Cardiac fibroblast (primary cell): ENCODE data around the gene CMTM3.
A peak's percentile ranks its signal among the peaks of the same experiment; 100 is the strongest.
"Not testable (repeated sequence)": the region's sequence is repeated elsewhere in the genome, so short reads cannot be mapped to it uniquely, and the experiment has no call there.

Source experiments
- DNase-seq, 2 donors: peaks; one replicate each; pipeline versions ENCODE4 v3.0.0 to v3.0.0-alpha.2; 2010; ENCODE audit warnings: low read depth in 2 of 2
- H3K4me3 ChIP-seq, 2 donors: replicated peaks in 1 of 2; 1 replicate in 1 of 2; 2 replicates in 1 of 2; pipeline ENCODE4 v1.5.1; 2011; ENCODE audit warnings: low read depth in 2 of 2, low read length in 2 of 2, mild to moderate bottlenecking in 2 of 2, moderate library complexity in 1 of 2
- TF ChIP-seq, protein P1 (sequence below): IDR thresholded peaks from one replicate; pipeline ENCODE4 v1.5.1; 2011; ENCODE audit warnings: low read depth, mild to moderate bottlenecking, low read length, inconsistent platforms

CMTM3 gene

DNA sequence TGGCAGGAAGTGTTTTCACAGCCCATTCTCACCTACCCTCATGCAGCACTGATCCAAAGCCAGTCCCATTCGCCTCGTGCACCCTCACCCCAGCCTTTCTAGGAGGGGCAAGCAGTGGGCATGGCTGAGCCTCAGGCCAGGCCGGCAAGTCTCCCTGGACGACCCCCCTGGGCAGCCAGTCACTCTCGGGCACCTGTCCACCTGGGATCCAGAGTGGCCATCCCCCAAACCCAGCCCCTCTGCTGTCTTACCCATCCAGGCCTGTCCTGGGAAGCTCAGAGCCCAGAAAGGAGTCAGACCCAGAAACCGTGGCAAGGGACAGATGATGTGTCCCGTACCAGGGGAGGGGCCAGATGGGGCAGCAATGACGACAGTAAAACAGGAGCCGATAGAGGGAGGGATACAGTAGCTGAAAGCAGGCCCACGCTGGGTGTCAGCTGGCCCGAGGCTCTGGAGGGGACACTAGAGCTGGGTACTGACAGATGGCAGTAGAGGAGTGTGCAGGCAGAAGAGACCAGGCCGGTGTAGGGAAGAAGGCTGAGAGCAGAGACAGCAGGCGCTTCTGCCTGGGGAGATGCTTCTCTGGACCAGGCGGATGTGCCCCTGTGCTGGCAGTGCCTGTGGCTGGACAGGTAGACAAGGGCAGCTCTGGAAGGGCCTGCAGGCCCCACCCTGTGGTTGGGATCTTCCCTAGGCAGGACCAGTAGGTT, 5.8 kb downstream of the CMTM3 start:
- TF ChIP-seq, protein P1, sequence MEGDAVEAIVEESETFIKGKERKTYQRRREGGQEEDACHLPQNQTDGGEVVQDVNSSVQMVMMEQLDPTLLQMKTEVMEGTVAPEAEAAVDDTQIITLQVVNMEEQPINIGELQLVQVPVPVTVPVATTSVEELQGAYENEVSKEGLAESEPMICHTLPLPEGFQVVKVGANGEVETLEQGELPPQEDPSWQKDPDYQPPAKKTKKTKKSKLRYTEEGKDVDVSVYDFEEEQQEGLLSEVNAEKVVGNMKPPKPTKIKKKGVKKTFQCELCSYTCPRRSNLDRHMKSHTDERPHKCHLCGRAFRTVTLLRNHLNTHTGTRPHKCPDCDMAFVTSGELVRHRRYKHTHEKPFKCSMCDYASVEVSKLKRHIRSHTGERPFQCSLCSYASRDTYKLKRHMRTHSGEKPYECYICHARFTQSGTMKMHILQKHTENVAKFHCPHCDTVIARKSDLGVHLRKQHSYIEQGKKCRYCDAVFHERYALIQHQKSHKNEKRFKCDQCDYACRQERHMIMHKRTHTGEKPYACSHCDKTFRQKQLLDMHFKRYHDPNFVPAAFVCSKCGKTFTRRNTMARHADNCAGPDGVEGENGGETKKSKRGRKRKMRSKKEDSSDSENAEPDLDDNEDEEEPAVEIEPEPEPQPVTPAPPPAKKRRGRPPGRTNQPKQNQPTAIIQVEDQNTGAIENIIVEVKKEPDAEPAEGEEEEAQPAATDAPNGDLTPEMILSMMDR, result no peak
- H3K4me3 ChIP-seq, result no peak overlapping the region
- DNase-seq, result no peak

DNA sequence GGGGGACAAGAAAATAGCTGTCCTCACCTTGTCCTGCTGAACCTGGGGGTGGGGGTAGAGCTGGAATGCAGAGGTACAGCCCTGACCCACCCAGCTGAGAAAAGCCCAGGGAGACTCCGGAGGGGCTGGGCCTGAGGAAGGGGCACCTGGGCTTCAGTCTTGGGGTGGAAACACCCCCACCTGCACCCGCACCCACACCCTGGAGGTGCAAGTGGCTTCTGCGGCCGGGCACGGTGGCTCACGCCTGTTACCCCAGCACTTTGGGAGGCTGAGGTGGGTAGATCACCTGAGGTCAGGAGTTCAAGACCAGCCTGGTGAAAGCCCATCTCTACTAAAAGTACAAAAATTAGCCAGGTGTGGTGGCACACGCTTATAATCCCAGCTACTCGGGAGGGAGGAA, 7.4 kb downstream of the CMTM3 start:
- not testable (repeated sequence) for DNase-seq, H3K4me3 ChIP-seq

DNA sequence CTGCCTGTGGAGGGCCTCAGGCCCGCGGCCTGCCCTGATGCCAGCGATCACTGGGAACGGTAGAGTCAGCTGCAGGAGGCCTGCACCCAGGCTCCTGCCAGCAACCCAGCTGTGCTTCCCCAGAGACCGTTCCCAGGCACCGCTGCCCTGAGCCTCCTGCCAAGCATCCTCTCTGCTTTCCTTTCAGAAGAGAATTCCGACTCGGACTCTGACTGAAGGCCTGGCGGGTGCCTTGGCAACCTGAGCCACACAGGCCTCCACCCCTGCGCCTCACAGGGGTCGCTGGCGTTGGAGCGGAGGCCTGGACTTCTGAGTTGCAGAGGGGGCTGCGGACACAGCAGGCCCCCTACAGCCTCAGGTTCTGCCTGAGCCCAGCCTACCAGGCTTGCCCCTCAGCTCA, 7.9 kb downstream of the CMTM3 start:
- DNase-seq, result no peak
- TF ChIP-seq, protein P1, result no peak
- no peak overlapping the region for H3K4me3 ChIP-seq

DNA sequence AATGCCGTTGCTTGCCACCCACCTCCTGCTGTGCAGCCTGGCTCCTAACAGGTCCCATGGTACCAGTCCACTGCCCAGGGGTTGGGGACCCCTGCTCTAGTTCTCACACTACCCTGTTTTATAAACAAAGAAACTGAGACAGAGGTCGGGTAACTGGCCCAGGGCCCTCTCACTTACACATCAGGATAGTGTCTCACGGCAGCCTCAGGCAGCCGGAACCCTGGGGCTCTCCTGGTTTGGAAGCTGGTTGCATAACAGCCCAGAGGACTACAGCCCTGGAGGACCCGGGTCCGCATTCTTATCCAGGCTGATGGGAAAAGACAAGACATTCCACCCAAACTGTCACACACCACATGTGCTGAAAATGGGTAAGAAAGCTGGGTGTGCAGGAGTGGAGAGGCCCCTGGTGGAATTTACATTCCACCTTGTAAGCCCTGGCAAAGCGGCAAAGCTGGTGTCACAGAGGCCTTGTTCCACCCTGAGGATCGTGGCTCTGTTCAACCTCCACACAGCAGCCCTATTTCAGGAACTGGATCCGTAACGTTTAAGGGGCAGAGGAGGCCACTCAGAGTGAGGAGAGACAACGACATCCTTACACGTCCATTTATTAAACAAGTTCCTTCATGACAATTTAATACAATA, 9.8 kb downstream of the CMTM3 start:
- TF ChIP-seq, protein P1, result no peak
- no peak overlapping the region for H3K4me3 ChIP-seq
- no peak for DNase-seq

DNA sequence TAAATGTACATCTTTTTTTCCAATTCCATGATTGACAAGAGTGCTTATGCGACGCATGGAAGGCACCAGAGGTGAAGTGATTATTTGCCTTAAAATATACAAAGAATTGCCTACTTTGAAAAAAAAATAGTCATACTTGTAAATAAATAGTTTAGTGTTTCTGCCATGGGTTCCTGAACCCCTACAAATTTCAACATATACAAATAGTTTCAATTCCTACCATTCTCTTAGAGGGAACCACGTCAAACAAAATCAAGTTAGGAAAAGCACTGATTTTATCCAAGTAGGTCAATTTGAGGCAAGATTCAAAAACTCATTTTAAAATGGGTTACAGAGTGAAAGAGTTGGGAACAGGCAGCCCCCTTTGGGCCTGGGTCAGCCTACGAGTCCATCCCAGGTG, 11.7 kb downstream of the CMTM3 start:
- DNase-seq, result no peak
- TF ChIP-seq, protein P1, result no peak
- H3K4me3 ChIP-seq, result no peak overlapping the region

DNA sequence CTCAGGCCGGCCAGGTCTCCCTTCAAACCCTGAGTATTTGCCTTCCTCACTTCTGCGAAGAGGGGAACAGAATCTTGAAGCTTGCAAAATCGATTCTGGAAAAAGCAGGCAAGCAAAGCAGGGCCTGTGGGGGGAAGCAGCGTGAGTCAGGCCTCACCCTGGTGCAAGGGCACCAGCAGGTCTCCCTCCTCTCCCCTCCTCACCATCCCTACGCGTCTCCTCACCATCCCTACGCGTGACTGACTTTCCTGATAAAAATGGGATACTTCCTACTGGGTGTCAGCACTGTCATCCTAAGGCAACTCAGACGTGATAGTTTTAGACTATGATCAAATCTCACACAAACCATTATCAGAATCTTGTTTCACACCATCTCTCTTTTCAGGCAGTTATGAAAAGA, 12.1 kb downstream of the CMTM3 start:
- no peak overlapping the region for H3K4me3 ChIP-seq
- TF ChIP-seq, protein P1, result no peak
- peak in 1 of 2 donors; percentile 35 for DNase-seq

DNA sequence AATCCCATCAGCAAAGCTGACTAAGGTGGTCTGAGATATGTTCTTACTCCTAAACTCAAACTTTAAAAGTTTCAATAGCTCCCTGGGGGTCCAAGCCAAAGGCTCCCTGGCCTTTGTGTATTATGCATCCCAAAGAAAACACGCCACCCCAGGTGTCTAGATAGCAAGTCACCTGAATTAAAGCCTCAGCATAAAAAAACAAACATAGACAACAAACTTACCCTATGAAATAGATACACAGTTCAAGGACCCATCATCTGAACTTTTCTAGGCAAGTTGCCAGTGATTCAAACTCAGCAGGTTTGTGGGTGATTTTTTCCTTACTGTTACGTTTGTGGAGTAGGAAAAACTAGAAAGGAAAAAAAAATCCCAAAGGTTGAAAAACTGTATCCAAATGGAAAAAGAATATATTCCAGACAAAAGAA, 12.5 kb downstream of the CMTM3 start:
- TF ChIP-seq, protein P1, result no peak
- no peak overlapping the region for H3K4me3 ChIP-seq
- DNase-seq, result no peak
